KOPT-K1 (cell line): ENCODE data around the gene PLA2G4D.

Source experiments
- H3K27ac ChIP-seq: fragments of 200-600 bp; sonication (generic); 2 replicates; pipeline ENCODE4 v1.5.1; 2016; ENCODE audit warnings: antibody characterized with exemption, mild to moderate bottlenecking, low read depth, low read length; ENCODE audit not compliant: poor library complexity, severe bottlenecking
- H3K36me3 ChIP-seq: fragments of 200-600 bp; sonication (generic); 2 replicates; pipeline ENCODE4 v1.5.1; 2017; ENCODE audit warnings: antibody characterized with exemption, mild to moderate bottlenecking, low read length, moderate library complexity; ENCODE audit not compliant: insufficient read depth
- H3K9me3 ChIP-seq: fragments of 200-600 bp; sonication (generic); 2 replicates; pipeline ENCODE4 v1.5.1; 2017; ENCODE audit warnings: antibody characterized with exemption, low read length, mild to moderate bottlenecking; ENCODE audit not compliant: insufficient read depth, poor library complexity, severe bottlenecking

PLA2G4D gene

DNA sequence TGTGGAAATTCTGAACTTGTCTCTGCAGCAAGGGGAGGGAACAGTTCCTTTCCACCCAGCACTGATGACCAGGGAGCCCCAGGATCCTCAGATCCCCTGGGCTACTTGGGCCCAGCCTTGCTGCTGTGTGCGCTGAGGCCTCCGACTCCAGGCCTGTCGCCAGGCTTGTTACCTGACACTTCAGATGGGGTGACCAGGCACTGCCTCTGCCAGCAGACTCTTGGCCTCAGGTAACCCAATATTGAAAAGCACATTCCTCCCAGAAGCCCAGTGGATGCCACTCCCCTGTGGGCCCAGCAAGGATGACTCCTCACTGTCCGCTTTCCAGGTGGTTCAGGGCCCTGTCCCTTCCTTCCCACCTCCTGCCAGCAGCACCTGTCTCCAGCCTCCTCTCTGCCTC, 70.1 kb downstream of the PLA2G4D start:
- Histone ChIP-seq H3K9me3 (no peaks in the 10 kb centered on the region), H3K36me3 (no peaks in the 10 kb centered on the region), H3K27ac (no peak overlapping the region)

DNA sequence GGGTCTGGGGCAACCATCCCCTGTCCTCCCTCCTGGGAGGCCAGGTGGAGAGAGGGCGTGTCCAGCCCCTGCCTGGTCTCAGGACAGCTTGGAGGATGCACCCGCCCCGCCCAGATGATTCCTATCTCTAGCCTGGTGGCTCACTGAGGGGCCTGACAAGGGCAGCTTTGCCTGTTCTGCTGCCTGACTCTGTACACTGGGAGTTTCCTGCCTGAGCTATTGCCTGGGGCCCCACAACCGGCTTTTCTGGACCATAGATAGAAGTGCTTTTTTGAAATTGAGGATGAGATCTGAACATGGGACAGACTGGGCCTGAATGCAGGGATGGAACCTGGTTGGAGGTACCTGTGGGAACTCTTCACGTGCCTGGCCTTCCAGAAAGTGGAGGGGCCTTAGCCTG, 72.8 kb downstream of the PLA2G4D start:
- Histone ChIP-seq H3K36me3 (no peaks in the 10 kb centered on the region), H3K9me3 (no peaks in the 10 kb centered on the region), H3K27ac (no peak overlapping the region)

DNA sequence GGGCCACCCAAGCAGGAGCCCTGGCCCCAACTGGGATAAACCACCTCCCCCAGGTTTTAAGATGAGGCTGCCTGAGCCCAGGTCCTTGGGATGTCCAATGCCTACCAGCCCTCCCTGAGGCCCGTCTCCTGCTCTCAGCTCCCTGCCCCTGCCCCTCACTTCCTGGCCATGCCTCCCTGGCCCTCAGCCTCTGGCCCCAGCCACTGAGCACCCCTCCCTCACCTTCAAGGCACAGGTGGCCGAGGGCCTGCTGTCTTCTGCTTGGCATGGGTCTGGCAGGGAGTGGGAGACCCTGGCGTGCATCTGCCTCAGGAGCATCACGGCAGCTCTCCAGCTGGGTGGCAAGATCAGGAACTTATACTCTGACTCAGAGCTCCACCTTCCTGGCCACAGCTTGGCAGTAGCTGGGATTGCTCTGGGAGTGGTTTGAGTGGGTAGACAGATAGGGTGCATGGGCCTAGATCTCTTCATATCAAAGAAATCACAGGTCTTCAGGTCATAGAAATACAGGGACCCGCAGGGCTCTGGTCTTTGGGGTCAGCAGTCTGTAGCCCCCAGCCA, 73.6 kb downstream of the PLA2G4D start, which contains the start of gene PLA2G4E:
TSS of gene PLA2G4E (minus strand) at position 330 of the 561 bp plus-strand sequence. CDS start at position 318, 12 bp downstream.
- Histone ChIP-seq H3K36me3 (no peaks in the 10 kb centered on the region), H3K9me3 (no peaks in the 10 kb centered on the region), H3K27ac (no peak within 1 kb of the TSS)

- Histone ChIP-seq H3K27ac (no peak overlapping the region), H3K36me3 (no peaks in the 10 kb centered on the region), H3K9me3 (no peaks in the 10 kb centered on the region)
These were observed 75.8 kb downstream of the PLA2G4D start for GRCh38 chr15:42018306-42019224.
